A375 (cell line): ENCODE measurements around the gene CSK. TPM values are rescaled to one million over a fixed set of nuclear protein-coding genes. Genes with fewer than 3 reads are reported as not detected.

Experiments
- small RNA-seq: library from RNA; depleted of rRNA; stranded (forward); fragments of <200 nt; gene quantifications from one replicate; pipeline ENCODE3, GENCODE V24; 2014
- total RNA-seq: library from RNA; depleted of rRNA; stranded (reverse); fragments of >200 nt; shearing (Covaris generic); gene quantifications from 2 replicates; pipeline ENCODE4 v1.2.3, GENCODE V29; 2014; rRNA removed

The CSK gene
- total RNA-seq: 30.0 and 37.9 TPM in 2 replicates

DNA sequence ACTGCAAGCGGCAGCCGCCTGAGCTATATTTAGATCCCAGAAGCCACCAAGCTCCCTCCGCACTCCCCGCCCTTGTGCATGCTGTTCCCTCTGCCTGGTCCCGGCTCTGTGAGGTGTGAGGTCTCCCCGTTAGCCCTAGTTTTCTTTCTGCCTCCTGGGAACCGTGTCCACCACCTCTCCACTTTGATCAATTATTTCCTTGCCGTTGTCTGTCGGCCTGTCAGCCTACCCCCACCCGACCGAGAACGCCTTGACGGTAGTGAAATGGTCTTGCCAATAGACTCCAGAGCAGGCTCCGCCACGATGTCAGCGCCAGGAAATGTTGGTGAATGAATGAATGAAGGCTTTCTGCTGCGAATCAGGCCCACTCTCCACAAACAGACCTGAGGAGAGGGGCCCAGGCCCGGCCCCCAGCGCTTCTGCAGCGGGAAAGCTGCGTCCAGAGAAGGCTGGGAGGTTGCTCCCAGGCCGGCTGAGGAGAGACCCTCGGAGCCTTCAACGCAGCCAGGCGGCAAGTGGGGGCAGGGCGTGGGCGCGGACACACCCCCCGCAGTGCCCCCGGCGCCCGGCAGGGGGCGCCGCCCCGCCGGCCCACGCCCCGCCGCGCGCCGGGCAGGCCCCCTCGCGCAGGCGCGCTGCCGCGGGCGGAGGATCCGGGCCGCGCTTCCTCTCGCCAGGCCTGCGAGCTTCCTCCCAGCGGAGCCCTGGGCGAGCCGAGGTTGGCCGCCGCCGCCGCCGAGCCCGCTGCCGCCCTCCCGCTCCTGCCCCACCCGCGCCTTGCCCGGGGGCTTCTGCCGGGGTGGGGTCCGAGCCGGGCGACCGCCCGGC, at the start of gene CSK:
CSK (plus strand) TSS at position 650 of the 828 bp plus-strand sequence. CDS start 16,218 bp downstream, outside the sequence.

GRCh38 chr15:74748322-74748946, 33.4 kb upstream of the CSK start, which contains the start of gene CYP1A2:
TSS of gene CYP1A2 (plus strand) at chr15:74748845. CDS start at chr15:74749739, 894 bp downstream.

DNA sequence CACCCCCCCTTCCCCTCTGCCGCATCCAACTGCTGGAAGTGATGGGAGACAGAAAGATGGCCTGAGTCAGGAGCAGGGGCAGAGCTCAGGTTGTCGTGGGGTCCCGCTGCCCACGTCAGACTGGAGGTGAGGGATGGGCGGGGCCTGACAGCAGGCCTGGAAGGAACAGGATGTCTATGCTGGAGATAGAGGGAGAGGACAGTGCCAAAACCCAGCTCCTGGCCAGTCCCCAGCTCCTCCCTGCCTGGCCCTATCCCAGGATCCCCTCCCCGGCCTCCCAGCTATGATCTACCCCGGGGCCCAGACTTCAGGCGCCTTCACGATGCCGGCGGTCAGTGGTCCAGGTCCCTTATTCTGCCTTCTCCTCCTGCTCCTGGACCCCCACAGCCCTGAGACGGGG, 30.7 kb downstream of the CSK start, which contains the start of gene LMAN1L:
LMAN1L (plus strand) TSS at position 303 of the 400 bp plus-strand sequence; CDS start at position 323, 20 bp downstream.

GRCh38 chr15:74826364-74826819, 44.5 kb downstream of the CSK start, which contains the start of gene CPLX3:
TSS of gene CPLX3 (plus strand) at chr15:74826627. CDS start at chr15:74826704, 77 bp downstream.

DNA sequence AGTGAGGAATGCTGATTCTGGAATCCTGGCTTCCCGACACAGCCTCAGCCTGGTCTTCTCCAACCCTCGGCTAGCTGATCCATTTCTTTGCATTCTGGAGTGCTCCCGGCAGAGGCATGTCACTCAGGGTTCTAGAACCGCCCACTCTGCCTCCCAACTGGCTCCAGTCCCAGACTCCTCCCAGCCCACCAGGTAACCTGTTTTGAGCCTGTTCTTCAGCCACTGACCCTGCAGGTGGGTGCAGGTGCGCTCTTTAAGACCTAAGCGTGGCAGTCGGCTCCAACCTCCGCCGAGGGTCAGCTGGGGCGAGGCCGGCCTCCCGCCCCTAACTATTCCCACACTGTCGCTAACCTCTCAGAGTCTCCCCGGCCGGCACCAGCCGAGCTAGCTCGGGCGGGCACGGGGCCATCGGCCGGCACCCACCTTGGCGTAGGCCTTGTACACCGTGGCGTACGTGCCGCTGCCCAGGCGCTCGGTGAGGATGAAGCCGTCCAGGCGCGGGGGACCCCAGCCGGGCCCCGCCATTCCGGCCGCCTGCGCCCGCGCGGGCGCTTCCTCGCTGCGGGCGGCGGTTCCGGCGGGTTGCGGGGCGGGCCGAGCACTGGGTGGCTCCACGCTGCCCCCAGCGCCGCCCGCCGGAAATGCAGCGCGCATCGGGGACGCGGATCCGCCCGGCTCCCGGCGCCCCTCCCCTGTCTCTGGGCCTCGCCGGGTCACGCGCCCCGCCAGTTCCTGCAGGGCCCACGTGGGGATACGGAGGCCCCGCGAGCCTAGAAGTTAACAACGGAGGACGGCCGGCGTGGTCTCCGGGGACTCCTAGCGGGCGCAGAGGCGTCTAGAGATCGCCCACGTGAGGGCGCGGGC, 60.9 kb downstream of the CSK start, which contains the start of gene ULK3:
ULK3 (minus strand) TSS at position 576 of the 864 bp plus-strand sequence; CDS start at position 525, 51 bp downstream.

Small RNA genes within 50 kb of the gene (small RNA-seq; reads per million reads assigned to genes)
- gene CPLX3: not detected
- gene MIR4513: not detected
- gene MIR6882: not detected

Other genes with a start within 250 kb of the CSK start
- 3.9 and 5.7 TPM in 2 replicates for gene ARID3B, start 240.9 kb upstream of the CSK start, total RNA-seq
- 52.9 and 65.9 TPM in 2 replicates for gene CLK3, start 166.2 kb upstream of the CSK start, total RNA-seq
- 12.8 and 14.8 TPM in 2 replicates for gene EDC3, start 86.1 kb upstream of the CSK start, total RNA-seq
- gene CYP1A1, start 56.6 kb upstream of the CSK start, total RNA-seq: 2.9 and 3.5 TPM in 2 replicates
- gene CYP1A2, start 33.2 kb upstream of the CSK start, total RNA-seq: not detected in 2 replicates
- gene LMAN1L, start 30.8 kb downstream of the CSK start, total RNA-seq: 0.16 and 0.64 TPM in 2 replicates
- 0.08 and 0.15 TPM in 2 replicates for gene CPLX3, start 44.5 kb downstream of the CSK start, total RNA-seq
- gene ULK3, start 61.1 kb downstream of the CSK start, total RNA-seq: 31.0 and 35.5 TPM in 2 replicates
- 13.8 and 18.4 TPM in 2 replicates for gene SCAMP2, start 91.3 kb downstream of the CSK start, total RNA-seq
- gene MPI, start 108.0 kb downstream of the CSK start, total RNA-seq: 89.8 and 103 TPM in 2 replicates
- gene FAM219B, start 124.8 kb downstream of the CSK start, total RNA-seq: 34.2 and 37.5 TPM in 2 replicates
- gene COX5A, start 156.0 kb downstream of the CSK start, total RNA-seq: 85.7 and 95.1 TPM in 2 replicates
- gene RPP25, start 174.7 kb downstream of the CSK start, total RNA-seq: 32.4 and 33.1 TPM in 2 replicates
- 5.3 and 8.6 TPM in 2 replicates for gene SCAMP5, start 213.5 kb downstream of the CSK start, total RNA-seq
- 16.9 and 21.7 TPM in 2 replicates for gene PPCDC, start 241.5 kb downstream of the CSK start, total RNA-seq